HG02623 (cell line): Measurements from ENCODE around the gene EXOSC6.
"Not testable (repeated sequence)": the region's sequence is repeated elsewhere in the genome, so short reads cannot be mapped to it uniquely, and the experiment has no call there.

Experiments used
- ATAC-seq: cut with Tn5 transposase; IDR thresholded peaks from one replicate; pipeline ENCODE4 v1.9.1; 2021; ENCODE audit warnings: moderate library complexity; ENCODE audit not compliant: unreplicated experiment

The EXOSC6 gene

GRCh38 chr16:70255574-70255973 is 3.8 kb upstream of the EXOSC6 start:
- no peak for ATAC-seq

DNA sequence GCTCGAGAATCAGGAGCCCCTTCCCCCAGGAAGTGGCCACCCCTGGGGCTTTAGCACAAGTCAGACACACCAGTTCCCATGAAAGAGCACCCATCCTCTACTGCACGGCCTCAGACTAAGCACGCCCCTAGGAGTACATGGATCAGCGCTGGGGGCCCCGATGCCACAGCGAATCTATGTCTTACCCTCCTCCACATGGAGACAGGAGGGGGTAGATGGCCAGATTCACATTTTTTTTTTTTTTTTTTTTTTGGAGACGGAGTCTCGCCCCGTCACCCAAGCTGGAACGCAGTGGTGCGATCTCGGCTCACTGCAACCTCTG is 3.2 kb upstream of the EXOSC6 start:
- no peak for ATAC-seq

- no peak for ATAC-seq
Measured at GRCh38 chr16:70254180-70254964, 2.6 kb upstream of the EXOSC6 start.

GRCh38 chr16:70253291-70254106 is 1.8 kb upstream of the EXOSC6 start:
- no peak for ATAC-seq

GRCh38 chr16:70252355-70252988 is 732 bp upstream of the EXOSC6 start:
- ATAC-seq = no peak

DNA sequence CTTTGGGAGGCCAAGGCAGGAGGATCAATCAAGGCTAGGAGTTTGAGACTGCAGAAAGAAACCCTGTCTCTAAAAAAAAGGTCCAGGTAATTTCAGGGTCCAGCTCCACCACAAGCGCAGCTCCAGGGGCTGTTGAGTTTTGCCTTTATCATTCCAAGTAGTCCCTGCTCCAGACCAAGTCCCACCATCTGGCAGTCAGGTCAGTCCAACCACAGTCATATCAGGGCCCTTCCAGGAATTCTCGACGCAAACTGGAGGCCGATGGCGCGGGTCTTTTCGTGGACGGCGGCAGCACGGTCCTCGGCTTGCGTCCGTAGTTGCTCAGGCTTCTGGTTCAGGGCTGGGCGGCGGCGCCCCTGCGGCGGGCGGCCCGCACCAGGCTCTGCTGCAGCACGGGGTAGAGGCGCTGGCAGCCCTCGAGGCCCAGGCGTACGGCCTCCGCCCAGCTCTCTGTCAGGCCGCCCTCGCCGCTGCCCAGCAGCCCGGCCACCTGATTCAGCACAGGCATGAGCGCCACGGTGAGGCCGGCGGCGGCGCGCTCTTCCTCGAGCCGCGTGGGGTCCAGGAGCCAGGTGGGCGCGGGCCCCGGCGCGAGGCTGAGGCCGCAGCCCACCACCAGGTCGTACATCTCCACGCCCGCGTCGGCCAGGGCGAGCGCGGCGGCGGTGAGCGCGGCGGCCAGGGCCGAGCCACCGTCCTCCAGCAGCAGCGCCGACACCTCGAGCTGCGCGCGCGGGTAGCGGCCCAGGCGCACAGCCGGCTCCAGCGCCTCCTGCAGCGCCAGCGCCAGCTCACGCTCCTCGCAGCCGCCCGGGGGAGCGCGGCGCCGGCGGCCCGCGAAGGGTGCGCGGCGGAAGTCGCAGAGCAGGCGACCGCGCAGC is 752 bp downstream of the EXOSC6 start:
- peak; percentile 35 for ATAC-seq

DNA sequence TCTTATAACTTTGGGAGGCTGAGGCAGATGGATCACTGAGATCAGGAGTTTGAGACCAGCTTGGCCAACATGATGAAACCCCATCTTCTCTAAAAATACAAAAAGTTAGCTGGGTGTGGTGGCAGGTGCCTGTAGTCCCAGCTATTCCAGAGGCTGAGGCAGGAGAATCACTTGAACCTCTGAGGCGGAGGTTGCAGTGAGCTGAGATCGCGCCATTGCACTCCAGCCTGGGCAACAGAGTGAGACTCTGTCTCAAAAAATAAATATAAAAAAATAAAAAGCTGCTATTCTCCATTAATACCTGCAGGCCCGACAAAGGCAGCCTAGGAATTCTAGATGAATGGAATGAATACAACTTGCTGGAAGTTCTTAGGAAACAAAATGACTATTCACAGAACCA is 2.0 kb downstream of the EXOSC6 start:
- not testable (repeated sequence) for ATAC-seq

DNA sequence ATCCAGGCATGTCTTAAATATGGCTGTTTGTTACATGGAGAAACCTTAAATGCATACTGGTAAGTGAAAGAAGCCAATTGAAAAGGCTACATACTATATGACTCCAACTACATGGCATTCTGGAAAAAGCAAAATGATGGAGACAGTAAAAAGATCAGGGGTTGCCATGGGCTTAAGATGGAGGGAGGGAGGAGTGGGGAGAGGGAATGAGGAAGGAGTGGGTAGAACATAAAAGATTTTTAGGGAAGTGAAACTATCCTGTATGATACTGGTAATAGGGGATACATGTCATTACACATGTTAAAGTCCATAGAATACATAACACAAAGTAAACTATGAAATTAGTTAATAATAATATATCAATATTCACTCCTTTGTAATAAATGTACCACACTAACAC is 13.0 kb downstream of the EXOSC6 start:
- not testable (repeated sequence) for ATAC-seq

- ATAC-seq = not testable (repeated sequence)
Measured at GRCh38 chr16:70231831-70232230, 19.9 kb downstream of the EXOSC6 start.

GRCh38 chr16:70226024-70226423 is 25.7 kb downstream of the EXOSC6 start:
- not testable (repeated sequence) for ATAC-seq

DNA sequence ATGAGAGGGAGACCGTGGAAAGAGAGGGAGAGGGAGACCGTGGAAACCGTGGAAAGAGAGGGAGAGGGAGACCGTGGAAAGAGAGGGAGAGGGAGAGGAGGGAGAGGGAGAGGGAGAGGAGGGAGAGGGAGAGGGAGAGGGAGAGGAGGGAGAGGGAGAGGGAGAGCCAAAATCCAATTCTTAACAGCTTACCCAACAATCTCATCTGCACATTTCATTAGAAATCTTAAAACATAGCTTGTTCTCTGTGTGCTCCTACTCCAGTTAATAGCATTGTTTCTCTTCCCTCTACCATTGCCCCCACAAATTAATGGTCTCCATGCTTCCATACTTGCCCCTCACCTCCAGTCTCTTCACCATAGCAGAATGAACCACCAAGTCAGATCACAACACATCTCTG is 26.3 kb downstream of the EXOSC6 start:
- not testable (repeated sequence) for ATAC-seq

GRCh38 chr16:70224645-70225044 is 27.1 kb downstream of the EXOSC6 start:
- ATAC-seq = not testable (repeated sequence)

DNA sequence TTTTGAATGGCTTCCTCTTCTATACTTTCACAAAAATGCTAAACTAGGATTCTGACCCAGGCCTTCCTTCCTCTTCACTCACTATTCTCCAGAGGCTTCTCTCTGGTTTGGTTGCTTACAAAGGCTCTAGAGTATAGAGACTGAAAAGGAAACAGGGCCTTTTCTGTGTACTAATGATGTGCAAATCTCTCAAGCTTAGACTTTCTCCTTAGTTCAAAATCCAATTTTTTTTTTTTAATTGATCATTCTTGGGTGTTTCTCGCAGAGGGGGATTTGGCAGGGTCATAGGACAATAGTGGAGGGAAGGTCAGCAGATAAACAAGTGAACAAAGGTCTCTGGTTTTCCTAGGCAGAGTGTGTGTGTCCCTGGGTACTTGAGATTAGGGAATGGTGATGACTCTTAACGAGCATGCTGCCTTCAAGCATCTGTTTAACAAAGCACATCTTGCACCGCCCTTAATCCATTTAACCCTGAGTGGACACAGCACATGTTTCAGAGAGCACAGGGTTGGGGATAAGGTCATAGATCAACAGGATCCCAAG is 27.7 kb downstream of the EXOSC6 start:
- ATAC-seq = not testable (repeated sequence)

DNA sequence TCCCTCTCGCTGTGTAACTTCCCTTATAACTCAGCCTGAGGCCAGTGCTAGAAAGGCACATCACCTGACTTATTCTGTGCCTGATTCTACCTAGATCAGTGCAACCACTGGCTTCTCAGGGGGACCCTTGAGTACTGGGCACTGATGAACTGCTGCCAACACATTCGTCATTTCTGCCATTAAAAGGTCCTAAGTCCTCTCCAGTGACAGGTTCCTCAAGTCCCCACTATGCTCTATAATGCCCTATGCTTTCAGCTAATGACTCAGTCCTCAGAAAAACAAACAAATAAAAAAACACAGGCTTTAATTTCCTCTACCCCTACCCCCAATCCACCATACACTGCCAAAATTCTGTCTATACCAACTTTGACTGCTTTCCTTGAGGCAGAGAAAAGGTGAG is 28.5 kb downstream of the EXOSC6 start:
- not testable (repeated sequence) for ATAC-seq

DNA sequence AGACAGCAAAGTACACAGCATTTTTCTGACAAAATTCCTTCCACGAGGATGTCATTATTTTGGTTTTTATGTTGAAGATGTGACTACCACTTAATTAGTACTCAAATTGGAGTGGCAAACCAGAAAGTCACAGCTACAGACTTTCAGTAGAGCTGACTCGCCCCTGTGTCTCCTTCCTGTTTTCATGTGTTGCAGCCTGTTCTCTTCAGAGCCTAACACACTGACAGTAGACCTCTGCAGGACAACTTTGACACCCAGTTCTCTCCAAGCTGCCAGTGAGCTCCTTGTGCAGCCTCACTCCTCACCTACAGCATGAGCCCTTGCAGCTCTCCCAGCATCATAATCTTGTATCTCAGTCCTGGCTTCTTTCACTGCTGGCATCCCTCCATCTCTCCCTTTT is 29.2 kb downstream of the EXOSC6 start:
- not testable (repeated sequence) for ATAC-seq

DNA sequence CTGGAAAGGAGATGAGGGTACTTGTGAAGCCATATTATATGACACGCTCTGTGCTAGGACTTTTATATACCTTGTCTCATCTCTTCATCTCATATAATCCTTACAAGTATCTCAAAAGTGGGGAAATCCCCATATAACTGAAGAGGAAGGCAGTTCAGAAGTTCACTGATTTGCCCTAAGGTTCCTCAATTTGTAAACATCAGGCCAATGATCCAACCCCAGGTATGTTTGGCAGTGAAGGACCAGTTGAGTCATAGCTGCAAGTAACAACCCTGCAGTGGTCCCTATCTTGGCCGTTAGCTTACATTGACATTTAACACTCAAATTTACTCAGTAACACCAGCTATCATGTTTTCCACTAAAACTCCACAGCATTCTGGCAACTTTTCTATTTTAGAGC is 33.2 kb downstream of the EXOSC6 start:
- not testable (repeated sequence) for ATAC-seq

DNA sequence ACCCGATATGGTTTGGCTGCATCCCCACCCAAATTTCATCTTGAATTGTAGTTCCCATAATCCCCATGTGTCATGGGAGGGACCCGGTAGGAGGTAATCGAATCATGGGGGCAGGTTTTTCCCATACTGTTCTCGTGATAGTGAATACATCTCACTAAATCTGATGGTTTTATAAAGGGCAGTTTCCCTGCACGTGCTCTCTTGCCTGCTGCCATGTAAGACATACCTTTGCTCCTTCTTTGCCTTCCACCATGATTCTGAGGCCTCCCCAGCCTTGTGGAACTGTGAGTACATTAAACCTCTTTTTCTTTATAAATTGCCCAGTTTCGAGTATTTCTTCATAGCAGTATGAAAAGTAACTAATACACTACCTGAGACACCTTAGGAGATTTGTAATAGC is 45.4 kb downstream of the EXOSC6 start:
- not testable (repeated sequence) for ATAC-seq

DNA sequence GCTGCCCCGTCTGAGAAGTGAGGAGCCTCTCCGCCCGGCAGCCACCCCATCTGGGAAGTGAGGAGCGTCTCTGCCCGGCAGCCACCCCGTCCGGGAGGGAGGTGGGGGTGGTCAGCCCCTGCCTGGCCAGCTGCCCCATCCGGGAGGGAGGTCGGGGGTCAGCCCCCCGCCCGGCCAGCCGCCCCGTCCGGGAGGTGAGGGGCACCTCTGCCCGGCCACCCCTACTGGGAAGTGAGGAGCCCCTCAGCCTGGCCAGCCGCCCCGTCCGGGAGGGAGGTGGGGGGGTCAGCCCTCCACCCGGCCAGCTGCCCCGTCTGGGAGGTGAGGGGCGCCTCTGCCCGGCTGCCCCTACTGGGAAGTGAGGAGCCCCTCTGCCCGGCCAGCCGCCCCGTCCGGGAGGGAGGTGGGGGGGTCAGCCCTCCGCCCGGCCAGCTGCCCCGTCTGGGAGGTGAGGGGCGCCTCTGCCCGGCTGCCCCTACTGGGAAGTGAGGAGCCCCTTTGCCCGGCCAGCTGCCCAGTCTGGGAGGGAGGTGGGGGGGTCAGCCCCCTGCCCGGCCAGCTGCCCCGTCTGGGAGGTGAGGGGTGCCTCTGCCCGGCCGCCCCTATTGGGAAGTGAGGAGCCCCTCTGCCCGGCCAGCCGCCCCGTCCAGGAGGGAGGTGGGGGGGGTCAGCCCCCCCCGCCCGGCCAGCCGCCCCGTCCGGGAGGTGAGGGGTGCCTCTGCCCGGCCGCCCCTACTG is 46.9 kb downstream of the EXOSC6 start:
- ATAC-seq = not testable (repeated sequence)

DNA sequence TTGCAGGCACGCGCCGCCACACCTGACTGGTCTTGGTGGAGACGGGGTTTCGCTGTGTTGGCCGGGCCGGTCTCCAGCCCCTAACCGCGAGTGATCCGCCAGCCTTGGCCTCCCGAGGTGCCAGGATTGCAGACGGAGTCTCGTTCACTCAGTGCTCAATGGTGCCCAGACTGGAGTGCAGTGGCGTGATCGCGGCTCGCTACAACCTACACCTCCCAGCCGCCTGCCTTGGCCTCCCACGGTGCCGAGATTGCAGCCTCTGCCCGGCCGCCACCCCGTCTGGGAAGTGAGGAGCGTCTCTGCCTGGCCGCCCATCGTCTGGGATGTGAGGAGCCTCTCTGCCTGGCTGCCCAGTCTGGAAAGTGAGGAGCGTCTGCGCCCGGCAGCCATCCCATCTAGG is 47.7 kb downstream of the EXOSC6 start:
- not testable (repeated sequence) for ATAC-seq

- not testable (repeated sequence) for ATAC-seq
Measured at GRCh38 chr16:70203508-70203907, 48.2 kb downstream of the EXOSC6 start.
